ENCODE measurements around the gene TREH.
"Not testable (repeated sequence)": the region's sequence is repeated elsewhere in the genome, so short reads cannot be mapped to it uniquely, and the experiment has no call there.

Gene TREH

DNA sequence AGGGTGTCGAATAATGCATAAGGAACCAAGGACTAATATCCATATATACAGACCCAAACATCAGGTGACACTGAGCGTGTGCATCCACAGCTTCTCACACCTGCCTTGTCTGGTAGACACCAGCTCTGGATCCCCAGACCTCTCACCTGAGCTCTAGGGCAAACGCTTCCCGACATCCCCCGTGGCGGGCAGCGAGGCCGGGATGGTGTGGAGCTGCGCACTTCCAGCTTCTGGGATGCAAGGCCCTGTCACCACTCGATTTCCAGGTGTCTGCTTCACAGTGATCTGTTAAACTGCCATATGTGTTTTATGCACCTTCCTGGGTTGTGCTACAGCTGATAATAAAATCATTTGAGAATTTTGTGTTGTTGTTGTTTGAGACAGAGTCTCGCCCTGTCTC, 15.3 kb upstream of the TREH start:
- no peak for DNase-seq

DNA sequence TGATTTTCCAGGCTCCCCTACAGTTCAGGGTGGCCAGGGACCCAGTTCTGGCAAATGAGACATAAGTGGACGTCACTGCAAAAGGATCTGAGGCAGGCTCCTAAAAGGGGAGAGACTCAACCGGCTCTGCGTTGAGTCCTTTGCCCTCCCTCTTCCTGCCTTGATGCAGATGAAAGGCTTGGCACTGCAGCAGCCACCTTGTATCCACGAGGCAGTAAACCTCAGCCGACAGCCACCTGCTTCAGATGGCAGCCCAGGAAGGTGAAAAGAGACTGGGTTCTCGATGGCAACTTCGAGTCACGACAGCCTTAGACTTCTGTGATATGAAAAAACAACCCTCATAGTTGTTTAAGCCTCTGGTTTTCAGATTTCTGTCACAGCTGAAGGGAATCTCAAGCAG, 14.7 kb upstream of the TREH start:
- no peak for DNase-seq

DNA sequence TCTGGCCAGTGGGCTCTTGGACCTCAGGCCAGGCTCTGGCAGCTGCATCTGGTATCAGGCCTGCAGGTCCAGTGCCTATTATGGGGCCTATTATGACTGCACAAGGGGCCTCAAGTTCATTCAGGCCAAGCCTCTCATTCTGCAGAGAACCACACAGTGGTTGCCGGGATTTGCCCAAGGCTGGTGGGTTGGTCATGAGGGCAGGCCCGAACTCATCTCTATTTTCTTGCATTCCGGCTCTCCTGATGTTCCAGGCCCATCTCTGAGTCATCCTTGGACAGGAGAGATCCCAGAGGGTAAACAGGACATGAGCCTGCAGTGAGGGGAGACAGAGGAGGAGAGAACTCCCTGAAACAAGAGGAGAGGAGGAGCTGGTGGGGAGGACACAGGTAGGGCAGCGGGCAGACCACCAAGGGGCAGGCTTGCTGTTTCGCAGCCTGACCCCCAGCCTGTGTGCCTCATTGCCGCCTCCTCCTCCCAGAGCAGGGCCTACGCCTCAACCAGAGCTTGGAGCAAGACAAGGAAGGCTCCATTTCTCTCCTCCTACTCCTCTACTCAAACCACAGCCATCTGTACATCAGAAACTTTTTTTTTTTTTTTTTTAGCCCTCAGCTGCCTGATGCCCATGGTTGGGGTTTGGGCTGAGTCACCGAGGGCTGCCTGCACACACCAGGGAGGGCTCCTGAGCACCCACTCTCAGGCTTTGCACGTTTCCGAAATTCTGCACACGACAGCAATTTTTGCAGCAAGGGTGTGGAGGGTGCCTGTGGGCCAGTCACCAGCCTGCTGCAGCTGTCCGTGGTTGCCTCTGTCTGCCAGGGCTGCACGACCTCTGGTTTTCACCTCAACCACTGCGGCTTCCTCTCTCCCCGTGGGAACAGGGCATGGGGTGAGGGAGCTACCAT, 12.7 kb upstream of the TREH start:
- no peak for DNase-seq

DNA sequence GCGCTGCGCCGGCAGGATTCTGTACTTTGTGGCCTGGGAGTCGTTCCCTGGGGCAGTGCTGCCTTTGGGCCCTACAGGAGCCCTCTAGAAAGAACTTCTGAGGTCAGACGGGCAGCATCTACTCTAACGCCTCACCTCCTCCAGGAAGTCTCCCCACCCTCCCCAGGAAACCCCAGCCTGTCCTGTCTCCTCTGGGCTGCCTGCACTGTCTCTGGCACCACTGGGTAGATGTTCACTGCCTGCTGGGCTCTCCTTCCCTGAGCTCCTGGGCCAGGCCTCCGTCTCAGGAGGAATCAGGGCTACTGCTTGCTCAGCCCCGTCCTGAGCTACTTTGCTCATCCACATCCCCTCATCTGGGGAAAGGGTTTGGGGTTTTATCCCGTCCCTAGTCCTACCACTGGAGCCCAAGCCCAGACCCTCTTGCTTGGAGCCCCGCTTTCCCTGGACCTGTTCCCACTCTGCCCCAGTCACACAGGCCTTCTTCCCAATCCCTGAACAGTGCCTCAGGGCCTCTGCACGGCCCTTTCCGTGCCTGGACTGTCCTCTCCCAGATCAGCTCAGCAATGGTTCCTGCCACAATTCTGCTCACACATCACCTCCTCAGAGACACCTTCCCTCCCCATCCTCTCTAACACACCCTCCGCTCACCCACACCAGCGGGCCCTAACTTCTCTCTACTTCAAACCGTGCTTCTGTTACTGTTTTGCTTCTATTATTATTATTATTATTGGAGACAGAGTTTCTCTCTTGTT, 11.3 kb upstream of the TREH start:
- no peak for DNase-seq

DNA sequence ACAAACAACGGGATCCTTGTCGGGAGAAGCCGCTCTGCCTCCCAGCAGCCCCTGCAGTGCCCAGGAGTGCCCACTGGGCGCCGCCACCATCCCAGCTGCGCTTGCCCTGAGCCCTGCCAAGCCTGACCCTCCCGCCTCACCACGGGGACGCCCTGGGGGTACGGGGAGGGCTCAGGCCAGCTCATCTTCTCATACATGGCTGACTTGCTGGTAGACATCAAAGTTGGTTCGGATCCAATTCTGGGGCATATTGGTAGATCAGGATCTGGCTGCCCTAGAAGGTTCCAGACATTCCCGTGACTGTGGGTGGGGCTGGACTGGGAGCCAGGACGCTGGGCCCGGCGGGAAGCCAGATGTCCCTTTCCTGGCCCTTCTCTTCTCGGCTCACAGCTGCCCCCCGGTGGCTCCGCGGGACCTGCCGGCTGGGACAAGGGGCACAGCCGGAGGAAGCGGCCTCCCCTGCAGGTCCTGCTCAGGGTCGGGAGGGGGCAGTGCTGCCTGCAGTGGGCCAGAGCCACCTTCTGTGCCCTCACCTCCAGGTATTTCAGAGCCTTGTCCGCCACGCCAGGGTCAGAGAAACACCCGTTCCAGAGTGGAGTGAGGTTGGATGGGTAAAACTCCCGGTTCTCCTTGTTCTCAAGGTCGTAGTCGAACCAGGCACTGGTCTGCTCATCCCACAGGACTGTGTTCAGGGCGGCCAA, 10.6 kb upstream of the TREH start:
- DNase-seq = peak; percentile 89 to 94

DNA sequence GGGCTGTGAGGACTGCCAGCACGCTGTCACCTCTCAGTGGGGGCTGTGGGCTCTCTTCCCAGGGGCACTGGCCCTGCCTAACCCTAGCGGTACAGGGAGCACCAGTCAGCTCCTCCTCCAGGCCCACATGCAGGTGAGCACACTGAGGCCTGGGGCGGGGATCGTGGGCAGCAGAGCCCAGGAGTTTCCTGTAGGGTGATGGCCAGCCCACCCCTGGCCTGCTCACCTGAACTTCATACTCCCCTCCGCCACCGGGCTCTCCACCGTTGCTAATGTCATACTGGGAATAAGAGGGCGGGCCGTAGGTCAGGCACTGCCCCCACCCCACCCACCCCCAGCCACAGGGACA, 10.0 kb upstream of the TREH start:
- no peak for DNase-seq

DNA sequence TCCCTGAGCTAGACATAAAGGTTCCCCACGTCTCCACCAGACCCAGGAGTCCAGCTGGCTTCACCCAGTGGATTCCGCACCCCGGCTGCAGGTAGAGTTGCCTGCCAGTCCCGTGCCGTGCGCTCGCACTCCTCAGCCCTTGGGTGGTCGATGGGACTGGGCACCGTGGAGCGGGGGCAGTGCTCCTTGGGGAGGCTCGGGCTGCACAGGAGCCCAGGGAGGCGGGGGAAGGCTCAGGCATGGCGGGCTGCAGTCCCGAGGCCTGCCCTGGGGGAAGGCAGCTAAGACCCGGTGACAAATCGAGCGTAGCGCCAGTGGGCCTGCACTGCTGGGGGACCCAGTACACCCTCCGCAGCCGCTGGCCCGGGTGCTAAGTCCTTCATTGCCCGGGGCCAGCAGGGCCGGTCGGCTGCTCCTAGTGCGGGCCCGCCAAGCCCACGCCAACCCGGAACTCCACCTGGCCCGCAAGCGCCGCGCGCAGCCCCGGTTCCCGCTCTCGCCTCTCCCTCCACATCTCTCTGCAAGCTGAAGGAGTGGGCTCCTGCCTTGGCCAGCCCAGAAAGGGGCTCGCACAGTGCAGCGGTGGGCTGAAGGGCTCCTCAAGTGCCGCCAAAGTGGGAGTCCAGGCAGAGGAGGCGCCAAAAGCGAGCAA, 9.5 kb upstream of the TREH start:
- DNase-seq = no peak

DNA sequence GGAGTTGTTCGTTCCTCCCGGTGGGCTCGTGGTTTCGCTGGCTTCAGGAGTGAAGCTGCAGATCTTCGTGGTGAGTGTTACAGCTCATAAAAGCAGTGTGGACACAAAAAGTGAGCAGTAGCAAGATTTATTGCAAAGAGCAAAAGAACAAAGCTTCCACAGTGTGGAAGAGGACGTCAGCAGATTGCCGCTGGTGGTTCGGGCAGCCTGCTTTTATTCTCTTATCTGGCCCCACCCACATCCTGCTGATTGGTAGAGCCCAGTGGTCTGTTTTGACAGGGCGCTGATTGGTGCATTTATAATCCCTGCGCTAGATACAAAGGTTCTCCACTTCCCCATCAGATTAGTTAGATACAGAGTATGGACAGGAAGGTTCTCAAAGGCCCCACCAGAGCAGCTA, 8.9 kb upstream of the TREH start:
- DNase-seq = not testable (repeated sequence)

DNA sequence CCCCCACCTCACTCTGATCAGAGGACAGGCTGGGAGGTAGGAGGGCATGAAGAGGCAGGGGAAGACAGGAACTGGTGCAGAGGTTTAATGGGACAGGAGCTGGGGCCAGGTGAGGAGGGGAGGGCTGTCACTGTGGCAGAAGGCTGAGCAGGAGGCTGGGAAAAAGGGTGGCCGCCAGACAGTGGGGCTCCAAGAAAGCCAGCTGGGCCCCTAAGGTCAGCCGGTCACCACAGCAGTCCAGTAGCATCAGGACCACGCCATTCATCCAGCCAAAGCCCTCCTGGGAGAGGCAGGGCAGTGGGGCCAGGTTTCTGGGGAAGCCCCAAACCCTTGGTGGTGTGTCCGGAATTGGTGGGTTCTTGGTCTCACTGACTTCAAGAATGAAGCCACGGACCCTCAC, 8.5 kb upstream of the TREH start:
- no peak for DNase-seq

DNA sequence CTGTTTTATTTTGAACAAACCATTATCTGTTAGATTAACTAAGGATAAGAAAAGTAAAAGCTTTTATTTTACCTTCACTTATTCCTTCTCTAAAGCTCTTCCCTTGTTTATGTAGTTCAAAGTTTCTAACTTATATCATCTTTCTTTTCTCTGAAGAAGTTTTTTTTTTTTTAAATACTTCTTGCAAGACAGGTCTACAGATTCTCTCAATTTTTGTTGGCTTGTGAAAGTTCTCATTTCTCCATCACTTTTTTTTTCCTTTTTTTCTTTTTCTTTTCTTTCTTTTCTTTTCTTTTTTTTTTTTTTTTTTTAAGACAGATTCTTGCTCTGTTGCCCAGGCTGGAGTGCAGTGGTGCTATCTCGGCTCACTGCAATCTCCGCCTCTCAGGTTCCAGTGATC, 4.7 kb upstream of the TREH start:
- DNase-seq = no peak

DNA sequence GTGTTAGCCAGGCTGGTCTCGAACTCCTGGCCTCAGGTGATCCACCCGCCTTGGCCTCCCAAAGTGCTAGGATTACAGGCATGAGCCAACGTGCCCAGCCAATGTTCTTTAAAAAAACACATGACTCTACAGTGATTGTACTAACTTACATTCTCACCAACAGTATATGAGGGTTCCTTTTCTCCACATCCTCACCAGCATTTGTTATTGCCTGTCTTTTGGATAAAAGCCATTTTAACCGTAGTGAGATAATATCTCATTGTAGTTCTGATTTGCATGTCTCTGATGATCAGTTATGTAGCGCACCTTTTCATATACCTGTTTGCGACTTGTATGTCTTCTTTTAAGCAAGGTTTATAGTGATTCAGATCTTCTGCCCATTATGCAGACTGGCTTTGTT, 3.5 kb upstream of the TREH start:
- DNase-seq = not testable (repeated sequence)

DNA sequence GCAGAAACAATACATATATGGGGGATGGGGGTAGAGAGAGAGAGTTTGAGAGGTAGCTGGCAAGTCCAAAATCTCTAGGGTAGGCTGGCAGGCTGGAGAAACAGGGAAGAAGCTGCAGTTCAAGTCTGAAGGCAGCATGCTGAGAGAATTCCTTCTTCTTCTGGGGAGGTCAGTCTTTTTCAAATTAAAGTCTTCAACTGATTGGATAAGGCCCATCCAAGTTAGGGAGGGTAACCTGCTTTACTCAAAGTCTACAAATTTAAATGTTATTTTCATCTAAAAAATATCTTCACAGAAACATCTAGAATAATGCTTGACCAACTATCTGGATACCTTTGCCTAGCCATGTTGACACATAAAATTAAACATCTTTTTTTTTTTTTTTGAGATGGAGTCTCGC, 2.9 kb upstream of the TREH start:
- DNase-seq = no peak

DNA sequence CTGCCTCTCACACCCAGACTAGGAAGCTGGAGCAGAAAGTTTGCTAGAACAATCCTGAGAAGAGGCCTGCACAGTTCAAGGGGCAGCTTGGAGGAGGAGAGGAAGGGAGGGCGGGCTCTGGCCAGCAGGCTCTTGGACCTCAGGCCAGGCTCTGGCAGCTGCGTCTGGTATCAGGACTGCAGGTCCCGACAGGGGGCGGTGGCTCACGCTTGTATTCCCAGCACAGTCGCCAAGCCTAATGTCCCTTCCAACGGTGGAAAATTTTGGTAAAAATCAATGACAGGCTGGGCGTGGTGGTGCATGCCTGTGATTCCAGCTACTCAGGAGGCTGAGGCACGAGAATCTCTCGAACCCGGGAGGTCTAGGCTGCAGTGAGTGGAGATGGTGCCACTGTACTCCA, 542 bp downstream of the TREH start:
- DNase-seq = not testable (repeated sequence)

DNA sequence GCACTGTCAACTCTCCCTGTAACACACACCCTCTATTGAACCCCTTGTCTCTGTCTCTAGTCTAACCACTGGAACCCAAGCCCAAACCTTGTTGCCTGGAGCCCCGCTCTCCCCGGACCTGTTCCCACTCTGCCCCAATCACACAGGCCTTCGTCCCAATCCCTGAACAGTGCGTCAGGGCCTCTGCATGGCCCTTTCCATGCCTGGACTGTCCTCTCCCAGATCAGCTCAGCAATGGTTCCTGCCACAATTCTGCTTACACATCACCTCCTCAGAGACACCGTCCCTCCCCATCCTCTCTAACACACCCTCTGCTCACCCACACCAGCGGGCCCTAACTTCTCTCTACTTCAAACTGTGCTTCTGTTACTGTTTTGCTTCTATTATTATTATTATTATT, 1.5 kb downstream of the TREH start:
- no peak for DNase-seq

DNA sequence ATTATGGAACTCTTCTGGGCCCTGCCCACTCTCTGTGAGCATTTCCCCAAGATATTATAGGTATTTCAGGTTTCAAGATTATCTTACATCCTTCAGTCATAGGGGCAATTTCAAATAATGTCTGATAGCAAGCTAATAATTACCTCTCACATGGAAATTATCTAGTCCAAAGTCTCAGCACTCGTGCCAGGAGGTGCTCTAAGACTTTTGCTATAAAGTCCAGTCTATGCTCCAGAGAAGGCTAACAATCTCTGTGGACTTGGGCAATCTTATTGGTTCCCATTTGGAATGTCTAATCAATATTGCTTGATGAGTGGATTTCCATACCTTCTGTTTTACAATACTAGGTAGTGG, 5.4 kb downstream of the TREH start:
- no peak for DNase-seq

DNA sequence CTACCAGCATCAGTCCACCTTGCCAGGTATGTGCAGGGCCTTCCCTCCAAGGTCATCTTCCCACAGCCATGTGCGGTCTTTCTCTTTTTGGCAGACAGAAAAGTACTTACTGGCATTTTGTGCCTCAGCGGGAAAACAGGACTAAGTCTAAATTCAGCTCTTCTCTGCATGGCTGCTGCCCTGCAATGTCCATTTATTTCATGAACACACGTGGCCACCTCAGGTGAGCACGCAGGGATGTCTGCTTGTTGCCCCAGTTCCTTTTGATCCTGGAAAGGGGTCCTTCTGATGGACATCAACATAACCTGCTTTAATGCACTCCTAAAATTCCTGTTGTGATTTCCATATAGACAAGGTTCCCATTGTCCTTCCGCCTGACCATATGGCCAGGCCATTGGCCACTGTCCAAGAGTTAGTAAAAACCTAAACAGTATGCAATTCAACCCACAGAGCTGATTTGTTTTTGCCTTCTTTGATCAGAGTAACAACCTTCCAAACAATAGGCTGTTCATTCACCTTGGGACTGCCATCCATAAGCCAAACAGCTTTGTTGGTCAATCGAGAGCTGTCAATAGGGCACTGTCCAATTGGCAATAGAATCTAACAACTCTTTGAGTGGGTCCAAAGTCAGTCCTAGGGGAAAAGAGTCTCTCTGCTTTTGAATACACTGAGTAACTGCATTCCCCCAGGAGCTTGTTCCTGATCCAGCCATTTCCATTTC, 5.9 kb downstream of the TREH start:
- DNase-seq = no peak

DNA sequence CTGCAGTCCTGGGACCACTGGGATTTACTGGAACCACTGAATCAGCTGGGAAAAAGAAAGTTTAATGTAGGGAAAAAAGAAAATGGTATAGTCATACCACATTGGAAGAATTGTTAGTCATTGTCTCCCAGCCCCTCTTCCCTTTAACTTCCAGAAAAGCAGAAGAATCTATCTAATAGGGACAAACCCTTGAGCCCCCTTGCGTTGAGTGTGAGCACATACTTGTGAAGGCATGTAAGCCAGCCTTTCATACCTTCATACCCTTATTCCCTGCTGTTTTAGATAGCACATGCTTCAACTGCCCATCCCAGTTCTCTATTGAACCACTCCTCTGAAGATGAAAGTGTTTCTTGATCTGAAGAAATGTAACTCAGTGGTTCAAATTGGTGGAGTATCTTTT, 6.6 kb downstream of the TREH start:
- DNase-seq = no peak

DNA sequence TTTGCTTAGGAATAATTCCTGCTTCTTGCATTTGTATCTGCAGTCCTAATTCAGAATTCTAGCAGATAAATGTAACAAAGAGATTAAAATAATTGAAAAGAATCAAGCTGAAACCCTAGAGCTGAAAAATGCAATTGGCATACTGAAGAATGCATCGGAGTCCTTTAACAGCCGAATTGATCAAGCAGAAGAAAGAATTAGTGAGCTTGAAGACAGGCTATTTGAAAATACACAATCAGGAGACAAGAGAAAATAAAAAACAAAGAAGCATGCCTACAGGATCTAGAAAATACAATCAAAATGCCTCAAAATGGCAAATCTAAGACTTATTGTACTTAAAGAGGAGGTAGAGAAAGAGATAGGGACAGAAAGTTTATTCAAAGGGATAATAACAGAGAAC, 8.2 kb downstream of the TREH start:
- no peak for DNase-seq

DNA sequence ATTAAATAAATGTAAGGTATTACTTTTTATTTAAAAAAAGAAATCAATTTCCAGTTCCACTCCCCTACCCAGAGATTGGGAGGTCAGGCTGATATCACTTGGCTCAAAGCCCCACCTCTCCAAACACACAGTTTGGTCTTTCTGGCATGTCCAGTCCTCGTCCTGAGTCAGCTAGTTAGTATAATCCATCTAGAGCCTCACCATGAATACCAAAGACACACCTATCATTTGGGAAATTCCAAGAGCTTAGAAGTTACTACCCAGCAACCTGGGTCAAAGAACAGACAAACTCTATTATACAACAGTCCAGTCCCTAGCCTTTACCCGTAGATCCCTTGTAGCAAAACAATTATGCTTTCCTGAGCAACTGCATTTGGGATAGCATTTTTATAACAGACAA, 9.4 kb downstream of the TREH start:
- no peak for DNase-seq

DNA sequence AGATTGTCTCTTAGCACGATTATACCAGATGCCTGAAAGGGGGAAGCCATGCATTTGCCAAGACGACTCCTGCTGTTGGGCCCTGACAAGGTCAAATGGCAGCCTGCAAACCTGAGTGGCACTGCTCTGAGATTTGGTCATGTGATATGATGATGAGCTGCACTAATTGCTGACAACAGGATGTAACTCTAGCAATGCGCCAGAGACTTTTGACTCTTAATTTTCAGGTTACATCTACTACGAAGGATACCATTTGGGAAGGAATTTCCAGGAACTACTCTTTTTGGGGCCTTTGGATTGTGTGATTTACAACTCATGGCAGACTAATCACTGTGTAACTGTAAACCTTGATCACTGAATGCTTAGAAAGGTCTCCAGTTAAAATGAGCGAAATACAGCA, 13.1 kb downstream of the TREH start:
- DNase-seq = no peak

DNA sequence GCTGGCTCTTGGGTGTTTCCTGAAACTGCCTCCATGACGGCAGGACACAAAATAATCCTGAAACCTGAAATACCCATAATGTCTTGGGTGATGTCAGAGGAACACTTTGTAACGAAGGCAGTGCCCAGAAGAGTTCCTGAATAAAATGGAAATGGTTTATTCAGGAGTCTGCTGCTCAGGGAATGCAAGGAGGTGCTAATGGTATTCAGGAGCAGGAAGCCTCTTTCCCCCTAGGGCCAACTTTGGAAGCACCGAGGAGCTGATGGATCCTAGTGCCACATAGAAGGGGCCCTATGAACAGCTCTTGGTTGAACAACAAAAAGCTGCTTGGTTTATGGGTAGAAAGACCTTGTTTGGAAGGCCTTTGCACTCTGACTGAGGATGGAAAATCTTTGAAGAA, 15.5 kb downstream of the TREH start:
- no peak for DNase-seq

DNA sequence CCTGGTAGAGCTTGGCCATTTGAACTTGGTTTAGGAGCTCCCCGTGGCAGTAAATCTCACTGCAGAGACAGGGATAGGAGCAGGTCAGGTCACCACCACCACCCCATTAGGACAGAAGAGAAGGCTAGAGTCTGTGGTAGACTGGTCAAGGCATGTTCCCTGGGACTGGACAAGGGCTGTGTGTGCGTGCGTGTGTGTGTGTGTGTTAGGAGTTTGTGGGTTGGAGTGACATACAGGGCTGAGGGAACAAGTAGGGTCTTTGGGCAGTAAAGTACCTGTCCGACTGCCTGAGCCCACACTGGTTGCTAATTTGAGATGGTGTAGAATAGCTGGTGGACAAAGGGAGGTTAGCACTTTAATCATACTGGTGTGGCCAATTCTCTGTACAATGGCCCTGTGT, 16.1 kb downstream of the TREH start:
- DNase-seq = no peak
